SK-N-SH (cell line): ENCODE measurements around the gene HDAC8.

Experiments used
- CTCF ChIP-seq: fragments of 200-600 bp; sonication (generic); IDR thresholded peaks from 2 replicates; pipeline ENCODE4 v1.6.1; 2017; ENCODE audit warnings: antibody characterized with exemption, mild to moderate bottlenecking, moderate library complexity
- EP300 ChIP-seq, 2 experiments: IDR thresholded peaks; 2 replicates each; pipeline versions ENCODE4 v1.4.0 to v1.6.1; 2012; ENCODE audit warnings: borderline replicate concordance in 1 of 2, low read depth in 1 of 2, low read length in 1 of 2
- RAD21 ChIP-seq: IDR thresholded peaks from 2 replicates; pipeline ENCODE4 v1.6.1; 2012; ENCODE audit warnings: mild to moderate bottlenecking, low read length
- RCOR1 ChIP-seq: fragments of 150-350 bp; IDR thresholded peaks from 2 replicates; pipeline ENCODE4 v1.6.1; 2017; ENCODE audit warnings: antibody characterized with exemption, low read length
- RFX5 ChIP-seq: IDR thresholded peaks from 2 replicates; pipeline ENCODE4 v1.6.1; 2012; ENCODE audit warnings: mild to moderate bottlenecking, improper control_type of control experiment, low read length
- TAF1 ChIP-seq: IDR thresholded peaks from 2 replicates; pipeline ENCODE4 v1.6.1; 2012; ENCODE audit warnings: low read depth, mild to moderate bottlenecking, low read length, moderate library complexity, borderline replicate concordance
- TEAD4 ChIP-seq: IDR thresholded peaks from 2 replicates; pipeline ENCODE4 v1.4.0; 2012; ENCODE audit warnings: mild to moderate bottlenecking, borderline replicate concordance; ENCODE audit not compliant: insufficient read depth
- TF ChIP-seq, protein P1 (sequence below): fragments of 150-350 bp; IDR thresholded peaks from 2 replicates; pipeline ENCODE4 v1.6.1; 2016; ENCODE audit warnings: mild to moderate bottlenecking, low read depth, low read length

DNA sequence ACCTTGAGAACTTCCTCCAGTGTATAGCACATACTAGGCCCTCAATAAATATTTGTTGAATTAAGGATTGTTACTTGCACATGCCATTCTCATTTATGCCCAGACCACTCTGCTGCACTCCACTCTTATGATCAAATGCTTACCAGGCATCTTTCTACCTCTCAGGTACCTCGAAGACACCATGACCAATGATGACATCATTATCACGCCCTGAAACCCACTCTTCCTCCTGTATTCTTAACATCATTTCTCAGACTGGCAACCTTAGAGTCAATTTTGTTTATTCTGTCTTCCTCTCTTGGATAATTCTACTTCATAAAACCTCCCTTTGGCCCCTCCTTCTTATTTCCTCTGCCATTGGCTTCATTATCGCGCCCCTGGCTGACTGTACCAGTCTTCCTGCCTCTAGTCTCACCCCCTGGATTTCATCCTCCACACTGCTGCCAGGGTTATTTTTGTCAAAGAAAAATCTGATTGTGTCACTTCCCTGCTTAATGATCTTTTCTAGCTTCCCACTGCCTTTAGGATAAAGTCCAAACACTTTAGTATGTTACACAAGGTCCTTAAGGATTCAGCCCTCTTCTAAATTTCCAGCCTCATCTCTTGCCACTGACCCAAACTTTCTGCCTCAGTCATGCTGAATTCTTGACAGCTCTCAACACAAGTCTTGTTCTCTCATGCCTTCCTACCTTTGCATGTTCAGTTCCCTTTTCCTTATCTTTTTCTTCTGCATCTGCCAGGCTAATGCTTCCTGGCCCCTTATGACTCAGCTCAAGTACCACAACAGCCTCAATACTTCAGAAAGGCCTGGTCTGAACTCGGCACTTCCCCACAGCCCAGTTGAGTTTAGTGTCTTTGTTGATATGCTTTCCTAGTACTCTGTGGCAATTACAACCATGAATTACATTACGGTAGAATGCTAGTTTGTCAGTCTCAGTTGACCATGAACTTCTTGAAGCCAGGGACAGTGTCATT, 45.8 kb downstream of the HDAC8 start:
- TF ChIP-seq CTCF (no peak), RCOR1 (no peak), RAD21 (no peak), RFX5 (no peak), EP300 (IDR thresholded peaks at IDR 0.05; ENCODE audit: borderline replicate concordance in 1 of 2, low read depth in 1 of 2, low read length in 1 of 2) (no peak), TEAD4 (no peak), TAF1 (no peak)
- TF ChIP-seq, protein P1, sequence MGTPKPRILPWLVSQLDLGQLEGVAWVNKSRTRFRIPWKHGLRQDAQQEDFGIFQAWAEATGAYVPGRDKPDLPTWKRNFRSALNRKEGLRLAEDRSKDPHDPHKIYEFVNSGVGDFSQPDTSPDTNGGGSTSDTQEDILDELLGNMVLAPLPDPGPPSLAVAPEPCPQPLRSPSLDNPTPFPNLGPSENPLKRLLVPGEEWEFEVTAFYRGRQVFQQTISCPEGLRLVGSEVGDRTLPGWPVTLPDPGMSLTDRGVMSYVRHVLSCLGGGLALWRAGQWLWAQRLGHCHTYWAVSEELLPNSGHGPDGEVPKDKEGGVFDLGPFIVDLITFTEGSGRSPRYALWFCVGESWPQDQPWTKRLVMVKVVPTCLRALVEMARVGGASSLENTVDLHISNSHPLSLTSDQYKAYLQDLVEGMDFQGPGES, result no peak
